Brain microvascular endothelial cell (primary cell): Measurements from ENCODE around the gene OR12D3.
"Not testable (repeated sequence)": the region's sequence is repeated elsewhere in the genome, so short reads cannot be mapped to it uniquely, and the experiment has no call there.

Experiments
- DNase-seq: peaks from one replicate; pipeline ENCODE4 v3.0.0-alpha.2; 2020
- H3K27ac ChIP-seq: fragments of 250-450 bp; sonication (Bioruptor Pico); 2 replicates; pipeline ENCODE4 v1.5.1; 2020; ENCODE audit warnings: mild to moderate bottlenecking, moderate library complexity
- H3K27me3 ChIP-seq: fragments of 250-450 bp; sonication (Bioruptor Pico); replicated peaks from 2 replicates; pipeline ENCODE4 v1.5.1; 2020; ENCODE audit warnings: mild to moderate bottlenecking
- H3K36me3 ChIP-seq: fragments of 250-450 bp; sonication (Bioruptor Pico); replicated peaks from 2 replicates; pipeline ENCODE4 v1.5.1; 2020; ENCODE audit warnings: mild to moderate bottlenecking
- H3K4me3 ChIP-seq: 2 replicates; pipeline ENCODE4 v1.5.1; 2011; ENCODE audit warnings: low read depth, mild to moderate bottlenecking, control low read depth, low read length, moderate library complexity
- in situ Hi-C: cut with HindIII; loops from 2 replicates; pipeline ENCODE4 v1.10.0; 2017; ENCODE audit warnings: low sequenced_read_pairs, low pct_ligation_motif_present
- TF ChIP-seq, protein P1 (sequence below): IDR thresholded peaks from 2 replicates; pipeline ENCODE4 v1.5.1; 2011; ENCODE audit warnings: low read depth, mild to moderate bottlenecking, moderate library complexity, low read length, control low read depth, inconsistent platforms; ENCODE audit errors: missing control alignments

Gene OR12D3

DNA sequence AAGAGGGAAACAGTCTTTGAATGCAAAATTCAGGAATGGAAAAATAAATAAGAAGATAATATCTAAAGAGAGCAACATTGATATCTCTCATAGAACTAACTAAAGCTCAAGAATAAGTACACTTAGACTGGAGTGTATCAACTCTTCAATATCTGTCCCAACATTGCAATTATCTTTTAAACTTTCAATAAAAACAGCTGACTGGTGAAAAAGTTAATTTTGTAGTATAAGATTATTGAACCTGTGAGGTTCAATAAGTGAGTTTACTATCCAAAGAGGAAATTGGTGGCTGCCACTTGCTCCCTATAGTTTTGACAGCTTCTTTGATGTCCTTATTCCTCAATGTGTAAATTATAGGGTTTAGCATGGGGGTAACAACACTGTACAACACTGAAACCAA lies 20.1 kb downstream of the OR12D3 start:
- Histone ChIP-seq H3K27ac (no peak overlapping the region), H3K4me3 (no peak overlapping the region), H3K27me3 (no peaks in the 10 kb centered on the region), H3K36me3 (no peaks in the 10 kb centered on the region)
- no peak for DNase-seq
- in situ Hi-C loops: no loop called here
- TF ChIP-seq, protein P1, sequence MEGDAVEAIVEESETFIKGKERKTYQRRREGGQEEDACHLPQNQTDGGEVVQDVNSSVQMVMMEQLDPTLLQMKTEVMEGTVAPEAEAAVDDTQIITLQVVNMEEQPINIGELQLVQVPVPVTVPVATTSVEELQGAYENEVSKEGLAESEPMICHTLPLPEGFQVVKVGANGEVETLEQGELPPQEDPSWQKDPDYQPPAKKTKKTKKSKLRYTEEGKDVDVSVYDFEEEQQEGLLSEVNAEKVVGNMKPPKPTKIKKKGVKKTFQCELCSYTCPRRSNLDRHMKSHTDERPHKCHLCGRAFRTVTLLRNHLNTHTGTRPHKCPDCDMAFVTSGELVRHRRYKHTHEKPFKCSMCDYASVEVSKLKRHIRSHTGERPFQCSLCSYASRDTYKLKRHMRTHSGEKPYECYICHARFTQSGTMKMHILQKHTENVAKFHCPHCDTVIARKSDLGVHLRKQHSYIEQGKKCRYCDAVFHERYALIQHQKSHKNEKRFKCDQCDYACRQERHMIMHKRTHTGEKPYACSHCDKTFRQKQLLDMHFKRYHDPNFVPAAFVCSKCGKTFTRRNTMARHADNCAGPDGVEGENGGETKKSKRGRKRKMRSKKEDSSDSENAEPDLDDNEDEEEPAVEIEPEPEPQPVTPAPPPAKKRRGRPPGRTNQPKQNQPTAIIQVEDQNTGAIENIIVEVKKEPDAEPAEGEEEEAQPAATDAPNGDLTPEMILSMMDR: no peak

GRCh38 chr6:29349348-29349747 lies 25.7 kb downstream of the OR12D3 start:
- DNase-seq, H3K4me3 ChIP-seq, H3K36me3 ChIP-seq, H3K27me3 ChIP-seq, in situ Hi-C loops, H3K27ac ChIP-seq: not testable (repeated sequence)

GRCh38 chr6:29345380-29345779 lies 29.7 kb downstream of the OR12D3 start:
- TF ChIP-seq, protein P1: no peak
- H3K36me3 ChIP-seq: no peaks in the 10 kb centered on the region
- no peak overlapping the region for H3K27ac ChIP-seq
- in situ Hi-C loops: no loop called here
- H3K4me3 ChIP-seq: no peak overlapping the region
- DNase-seq: no peak
- no peaks in the 10 kb centered on the region for H3K27me3 ChIP-seq

DNA sequence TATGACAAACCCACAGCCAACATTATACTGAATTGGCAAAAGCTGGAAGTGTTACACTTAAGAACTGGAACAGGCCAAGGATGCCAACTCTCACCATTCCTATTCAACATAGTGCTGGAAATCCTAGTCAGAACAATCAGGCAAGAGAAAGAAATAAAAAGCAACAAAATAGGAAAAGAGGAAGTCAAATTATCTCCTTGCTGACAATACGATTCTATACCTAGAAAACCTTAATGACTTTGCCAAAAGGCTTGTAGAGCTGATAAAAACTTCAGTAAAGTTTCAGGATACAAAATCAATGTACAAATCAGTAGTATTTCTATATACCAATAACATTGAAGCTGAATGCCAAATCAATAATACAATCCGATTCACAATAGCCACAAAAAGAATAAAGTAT lies 38.8 kb downstream of the OR12D3 start:
- H3K27me3 ChIP-seq: no peaks in the 10 kb centered on the region
- H3K27ac ChIP-seq: no peak overlapping the region
- in situ Hi-C loops: no loop called here
- TF ChIP-seq, protein P1: no peak
- DNase-seq: no peak
- H3K36me3 ChIP-seq: no peaks in the 10 kb centered on the region
- no peak overlapping the region for H3K4me3 ChIP-seq

- no peak for DNase-seq
Observed at GRCh38 chr6:29332676-29333075, 42.4 kb downstream of the OR12D3 start.

GRCh38 chr6:29325777-29326176 lies 49.3 kb downstream of the OR12D3 start:
- TF ChIP-seq, protein P1: no peak
- no peak for DNase-seq
- no peaks in the 10 kb centered on the region for H3K27me3 ChIP-seq
- H3K36me3 ChIP-seq: no peaks in the 10 kb centered on the region
- in situ Hi-C loops: no loop called here
- no peak overlapping the region for H3K4me3 ChIP-seq
- no peak overlapping the region for H3K27ac ChIP-seq

More at GRCh38 chr6:29332676-29333075, 42.4 kb downstream of the OR12D3 start:
- Histone ChIP-seq H3K27me3 (no peaks in the 10 kb centered on the region), H3K4me3 (no peak overlapping the region), H3K36me3 (no peaks in the 10 kb centered on the region), H3K27ac (no peak overlapping the region)
- TF ChIP-seq, protein P1: no peak
- in situ Hi-C loops: no loop called here
